Thoracic aorta (tissue), 2 donors: ENCODE results near the gene MAP1LC3B2. TPM values are rescaled to one million over a fixed set of nuclear protein-coding genes. Genes with fewer than 3 reads are reported as not detected.

Experiments
- ATAC-seq: fragments of 150-250 bp; one replicate; pipeline ENCODE4 v1.8.0; 2017; ENCODE audit warnings: low read depth; ENCODE audit not compliant: insufficient number of reproducible peaks, low FRiP score
- DNase-seq: peaks from one replicate; pipeline ENCODE4 v3.0.0-alpha.2; 2020; ENCODE audit warnings: low spot score
- H3K27ac ChIP-seq, 2 donors: fragments of 200-600 bp; sonication (generic); 1 replicate in 1 of 2; 2 replicates in 1 of 2; pipeline ENCODE4 v1.5.1; 2016; ENCODE audit warnings: mild to moderate bottlenecking in 2 of 2, moderate library complexity in 2 of 2
- H3K27me3 ChIP-seq: fragments of 200-600 bp; sonication (generic); replicated peaks from 2 replicates; pipeline ENCODE4 v1.6.0; 2016; ENCODE audit warnings: mild to moderate bottlenecking; ENCODE audit not compliant: insufficient read depth
- H3K36me3 ChIP-seq: fragments of 200-600 bp; sonication (generic); one replicate; pipeline ENCODE4 v1.5.1; 2016
- H3K4me1 ChIP-seq, 2 donors: fragments of 200-600 bp; sonication (generic); 1 replicate in 1 of 2; 2 replicates in 1 of 2; pipeline versions ENCODE4 v1.5.1 to v1.6.0; 2016; ENCODE audit warnings: low read depth in 2 of 2, mild to moderate bottlenecking in 1 of 2; ENCODE audit not compliant: control insufficient read depth in 1 of 2
- H3K4me3 ChIP-seq: fragments of 200-600 bp; sonication (generic); 2 replicates; pipeline ENCODE4 v1.5.1; 2016; ENCODE audit warnings: mild to moderate bottlenecking
- H3K9me3 ChIP-seq: fragments of 200-600 bp; sonication (generic); 2 replicates; pipeline ENCODE4 v1.5.1; 2016
- CTCF ChIP-seq: fragments of 200-600 bp; sonication (generic); IDR thresholded peaks from one replicate; pipeline ENCODE4 v1.5.1; 2019; ENCODE audit warnings: antibody characterized with exemption
- total RNA-seq, 2 donors: library from RNA; depleted of rRNA; stranded (reverse); fragments of >200 nt; gene quantifications; one replicate each; pipeline versions ENCODE4 v1.1.0 to v1.2.3, GENCODE V29; 2016

The MAP1LC3B2 gene
- total RNA-seq, 2 donors from 2014 or later = 1.5 TPM; not detected in 1

GRCh38 chr12:116532986-116533342 is 26.2 kb upstream of the MAP1LC3B2 start:
- H3K27me3 ChIP-seq = no peaks in the 10 kb centered on the region
- ATAC-seq = no peak
- H3K4me3 ChIP-seq = peak overlapping the region; percentile 78
- DNase-seq = no peak
- no peaks in the 10 kb centered on the region for H3K9me3 ChIP-seq
- no peaks in the 10 kb centered on the region for H3K36me3 ChIP-seq
- H3K27ac ChIP-seq = peak overlapping the region in 1 of 2 donors; percentile 10
- peaks cover 11 to 39% of the 10 kb centered on the region in 2 donors for H3K4me1 ChIP-seq
- TF ChIP-seq CTCF = no peak

DNA sequence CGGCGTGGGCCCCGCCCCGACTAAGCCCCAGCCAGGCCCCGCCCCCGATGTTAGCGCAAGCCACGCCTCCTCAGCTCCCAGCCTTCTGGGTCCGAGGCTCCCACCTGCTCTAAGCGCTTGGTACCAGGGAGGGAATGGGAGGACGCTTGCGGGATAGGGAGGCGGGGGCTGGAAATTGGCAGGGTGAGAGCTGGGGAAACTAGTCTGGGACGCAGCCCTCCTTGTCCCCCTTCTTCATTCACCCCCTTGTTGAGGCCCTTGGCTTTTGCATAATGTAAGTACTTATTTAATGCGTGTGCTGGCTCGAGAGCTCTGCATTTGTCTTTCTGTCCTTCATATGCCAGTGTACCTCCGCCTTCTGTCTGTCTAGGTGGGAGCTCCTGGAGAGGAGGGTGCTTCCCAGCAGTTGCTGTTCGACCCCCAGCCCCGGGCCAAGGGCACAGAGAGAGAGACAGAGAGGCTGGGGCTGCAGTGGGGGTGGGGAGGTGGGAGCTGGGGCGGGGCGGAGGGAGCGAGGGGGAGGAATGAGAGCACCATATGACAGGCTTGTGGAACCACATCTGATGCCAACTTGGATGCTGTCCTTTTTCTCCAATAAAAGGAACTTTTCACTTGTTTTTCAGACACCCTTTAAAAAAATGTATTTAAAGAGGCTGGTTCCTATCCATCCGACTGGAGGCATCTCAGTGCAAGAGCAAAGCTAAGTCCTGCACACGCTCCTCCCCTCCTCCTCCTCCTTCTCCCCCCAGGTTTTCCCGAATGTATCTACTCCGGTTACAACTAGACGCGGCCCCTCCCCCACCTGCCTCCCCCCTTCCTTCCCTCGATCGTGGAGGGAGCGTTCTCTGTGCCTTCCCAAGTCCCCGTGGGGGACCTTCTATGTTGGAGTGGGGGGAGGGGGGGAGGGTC is 25.6 kb upstream of the MAP1LC3B2 start:
- H3K27me3 ChIP-seq = no peaks in the 10 kb centered on the region
- no peaks in the 10 kb centered on the region for H3K9me3 ChIP-seq
- peaks cover 5 to 36% of the 10 kb centered on the region in 2 donors for H3K4me1 ChIP-seq
- no peak for TF ChIP-seq CTCF
- H3K27ac ChIP-seq = peak overlapping the region; percentile 6 to 10
- H3K4me3 ChIP-seq = peak overlapping the region; percentile 78
- peak; percentile 54 for ATAC-seq
- peak; percentile 37 for DNase-seq
- H3K36me3 ChIP-seq = no peaks in the 10 kb centered on the region

- Histone ChIP-seq H3K27ac (peak overlapping the region; percentile 6 to 31), H3K4me3 (peak overlapping the region; percentile 78), H3K4me1 (peaks cover 8 to 36% of the 10 kb centered on the region in 2 donors), H3K36me3 (no peaks in the 10 kb centered on the region), H3K9me3 (no peaks in the 10 kb centered on the region), H3K27me3 (no peaks in the 10 kb centered on the region)
- ATAC-seq = no peak
- no peak for TF ChIP-seq CTCF
- DNase-seq = no peak
These were observed 24.7 kb upstream of the MAP1LC3B2 start for GRCh38 chr12:116534311-116535121.

GRCh38 chr12:116535241-116535640 is 23.9 kb upstream of the MAP1LC3B2 start:
- Histone ChIP-seq H3K27me3 (no peaks in the 10 kb centered on the region), H3K4me3 (peak overlapping the region; percentile 78), H3K9me3 (no peaks in the 10 kb centered on the region), H3K36me3 (no peaks in the 10 kb centered on the region), H3K27ac (peak overlapping the region in 1 of 2 donors; percentile 31), H3K4me1 (peaks cover 8 to 41% of the 10 kb centered on the region in 2 donors)
- TF ChIP-seq CTCF = no peak
- DNase-seq (no peak), ATAC-seq (no peak)
